ENCODE data around the gene CTXN1.
"Not testable (repeated sequence)": the region's sequence is repeated elsewhere in the genome, so short reads cannot be mapped to it uniquely, and the experiment has no call there.

The CTXN1 gene

GRCh38 chr19:7926727-7927604 lies 1.0 kb upstream of the CTXN1 start:
- no peak for DNase-seq

- peak; percentile 91 for DNase-seq
Observed at GRCh38 chr19:7925171-7925851, 624 bp downstream of the CTXN1 start.

GRCh38 chr19:7924651-7925170 lies 1.2 kb downstream of the CTXN1 start:
- no peak for DNase-seq

- DNase-seq, result no peak
Observed at GRCh38 chr19:7924241-7924640, 1.7 kb downstream of the CTXN1 start.

GRCh38 chr19:7923295-7924191 lies 2.4 kb downstream of the CTXN1 start:
- DNase-seq, result no peak

- no peak for DNase-seq
Observed at GRCh38 chr19:7922836-7923195, 3.1 kb downstream of the CTXN1 start.

GRCh38 chr19:7921967-7922835 lies 3.7 kb downstream of the CTXN1 start:
- no peak for DNase-seq

GRCh38 chr19:7921302-7921966 lies 4.5 kb downstream of the CTXN1 start:
- no peak for DNase-seq

GRCh38 chr19:7920519-7921301 lies 5.2 kb downstream of the CTXN1 start:
- peak; percentile 80 for DNase-seq

GRCh38 chr19:7919610-7920518 lies 6.1 kb downstream of the CTXN1 start, which contains the start of gene SNAPC2:
SNAPC2 (plus strand) TSS chr19:7920338; CDS start chr19:7920367, 29 bp downstream.
- peak; percentile 100 for DNase-seq

GRCh38 chr19:7918615-7919421 lies 7.1 kb downstream of the CTXN1 start:
- DNase-seq, result no peak

GRCh38 chr19:7918062-7918614 lies 7.8 kb downstream of the CTXN1 start:
- DNase-seq, result not testable (repeated sequence)

- DNase-seq, result peak; percentile 76
Observed at GRCh38 chr19:7917267-7918061, 8.5 kb downstream of the CTXN1 start.

GRCh38 chr19:7916955-7917266 lies 9.0 kb downstream of the CTXN1 start:
- no peak for DNase-seq

- DNase-seq, result peak; percentile 56
Observed at GRCh38 chr19:7916103-7916954, 9.6 kb downstream of the CTXN1 start.
